ENCODE results near the gene ZNF70.

DNA sequence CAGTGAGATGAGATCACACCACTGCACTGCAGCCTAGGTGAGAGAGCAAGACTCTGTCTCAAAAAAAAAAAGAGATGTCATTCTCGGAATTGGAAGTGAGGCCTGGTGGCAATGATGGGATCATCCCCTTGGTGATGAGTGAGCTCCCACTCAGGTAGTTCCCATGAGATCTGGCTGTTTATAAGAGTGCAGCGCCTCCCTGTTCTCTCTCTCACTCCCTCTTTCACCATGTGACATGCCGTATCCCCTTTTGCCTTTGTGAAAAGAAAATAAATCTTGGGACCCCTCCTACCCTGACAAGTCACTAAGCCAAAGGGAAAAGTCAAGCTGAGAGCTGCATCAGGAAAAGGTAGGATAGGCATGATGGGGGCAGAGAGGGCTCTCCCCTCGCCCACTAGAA is 28.8 kb downstream of the ZNF70 start:
- TF ChIP-seq, protein P1, sequence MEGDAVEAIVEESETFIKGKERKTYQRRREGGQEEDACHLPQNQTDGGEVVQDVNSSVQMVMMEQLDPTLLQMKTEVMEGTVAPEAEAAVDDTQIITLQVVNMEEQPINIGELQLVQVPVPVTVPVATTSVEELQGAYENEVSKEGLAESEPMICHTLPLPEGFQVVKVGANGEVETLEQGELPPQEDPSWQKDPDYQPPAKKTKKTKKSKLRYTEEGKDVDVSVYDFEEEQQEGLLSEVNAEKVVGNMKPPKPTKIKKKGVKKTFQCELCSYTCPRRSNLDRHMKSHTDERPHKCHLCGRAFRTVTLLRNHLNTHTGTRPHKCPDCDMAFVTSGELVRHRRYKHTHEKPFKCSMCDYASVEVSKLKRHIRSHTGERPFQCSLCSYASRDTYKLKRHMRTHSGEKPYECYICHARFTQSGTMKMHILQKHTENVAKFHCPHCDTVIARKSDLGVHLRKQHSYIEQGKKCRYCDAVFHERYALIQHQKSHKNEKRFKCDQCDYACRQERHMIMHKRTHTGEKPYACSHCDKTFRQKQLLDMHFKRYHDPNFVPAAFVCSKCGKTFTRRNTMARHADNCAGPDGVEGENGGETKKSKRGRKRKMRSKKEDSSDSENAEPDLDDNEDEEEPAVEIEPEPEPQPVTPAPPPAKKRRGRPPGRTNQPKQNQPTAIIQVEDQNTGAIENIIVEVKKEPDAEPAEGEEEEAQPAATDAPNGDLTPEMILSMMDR (IDR thresholded peaks at IDR 0.05) = no peak
- TF ChIP-seq ZFX (IDR thresholded peaks at IDR 0.05; ENCODE audit: borderline replicate concordance) = no peak

Data from 22Rv1 (cell line).